ENCODE measurements around the gene CACNA1G. TPM values are rescaled to one million over a fixed set of nuclear protein-coding genes. Genes with fewer than 3 reads are reported as not detected.

CACNA1G gene
- total RNA-seq, 1 experiment from 2014 or later: not detected

Other genes with a start within 250 kb of the CACNA1G start
- 31.7 and 34.2 TPM in 2 replicates for gene XYLT2, start 214.6 kb upstream of the CACNA1G start, total RNA-seq (2014; rRNA removed; shearing (Covaris generic))
- 107 and 120 TPM in 2 replicates for gene MRPL27, start 187.5 kb upstream of the CACNA1G start, total RNA-seq (2014; rRNA removed; shearing (Covaris generic))
- 9.9 and 13.0 TPM in 2 replicates for gene EME1, start 187.5 kb upstream of the CACNA1G start, total RNA-seq (2014; rRNA removed; shearing (Covaris generic))
- 174 and 177 TPM in 2 replicates for gene LRRC59, start 163.2 kb upstream of the CACNA1G start, total RNA-seq (2014; rRNA removed; shearing (Covaris generic))
- gene ACSF2, start 134.5 kb upstream of the CACNA1G start, total RNA-seq (2014; rRNA removed; shearing (Covaris generic)): 11.2 and 11.8 TPM in 2 replicates
- not detected in 2 replicates for gene CHAD, start 91.8 kb upstream of the CACNA1G start, total RNA-seq (2014; rRNA removed; shearing (Covaris generic))
- 35.7 and 41.4 TPM in 2 replicates for gene RSAD1, start 81.9 kb upstream of the CACNA1G start, total RNA-seq (2014; rRNA removed; shearing (Covaris generic))
- 0.32 and 1.5 TPM in 2 replicates for gene MYCBPAP, start 52.3 kb upstream of the CACNA1G start, total RNA-seq (2014; rRNA removed; shearing (Covaris generic))
- 0.03 TPM in 1 of 2 replicates, not detected in the other for gene EPN3, start 28.0 kb upstream of the CACNA1G start, total RNA-seq (2014; rRNA removed; shearing (Covaris generic))
- 46.6 and 50.9 TPM in 2 replicates for gene SPATA20, start 13.5 kb upstream of the CACNA1G start, total RNA-seq (2014; rRNA removed; shearing (Covaris generic))
- not detected in 2 replicates for gene ABCC3, start 74.2 kb downstream of the CACNA1G start, total RNA-seq (2014; rRNA removed; shearing (Covaris generic))
- gene ANKRD40, start 147.2 kb downstream of the CACNA1G start, total RNA-seq (2014; rRNA removed; shearing (Covaris generic)): 49.0 and 53.4 TPM in 2 replicates
- 29.4 and 38.2 TPM in 2 replicates for gene LUC7L3, start 158.9 kb downstream of the CACNA1G start, total RNA-seq (2014; rRNA removed; shearing (Covaris generic))
- not detected in 2 replicates for gene ANKRD40CL, start 206.8 kb downstream of the CACNA1G start, total RNA-seq (2014; rRNA removed; shearing (Covaris generic))